Measurements from ENCODE around the gene TLE3.

The TLE3 gene

GRCh38 chr15:70020229-70020628 lies 77.5 kb downstream of the TLE3 start (continued):
- TF ChIP-seq OSR1 (CRISPR knock-in tag; IDR thresholded peaks at IDR 0.05) = no peak
- TF ChIP-seq PPARA (CRISPR knock-in tag; IDR thresholded peaks at IDR 0.05; ENCODE audit: borderline replicate concordance) = no peak

- no peak for ATAC-seq
- no peak for TF ChIP-seq ZNF8 (CRISPR knock-in tag; IDR thresholded peaks at IDR 0.05)
Observed at GRCh38 chr15:70018646-70019600, 78.8 kb downstream of the TLE3 start.

- TF ChIP-seq ZFP3 (CRISPR knock-in tag; IDR thresholded peaks at IDR 0.05) = no peak
- no peak for TF ChIP-seq ZNF70 (CRISPR knock-in tag; IDR thresholded peaks at IDR 0.05)
- no peak for TF ChIP-seq PATZ1 (CRISPR knock-in tag; IDR thresholded peaks at IDR 0.05; ENCODE audit: borderline replicate concordance)
- TF ChIP-seq CSRNP3 (CRISPR knock-in tag; IDR thresholded peaks at IDR 0.05) = no peak
- no peak for TF ChIP-seq SNAI2 (CRISPR knock-in tag; IDR thresholded peaks at IDR 0.05)
- no peak for TF ChIP-seq ZFP30 (CRISPR knock-in tag; IDR thresholded peaks at IDR 0.05)
- TF ChIP-seq OSR1 (CRISPR knock-in tag; IDR thresholded peaks at IDR 0.05) = no peak
- no peak for TF ChIP-seq TOX (CRISPR knock-in tag; IDR thresholded peaks at IDR 0.05; ENCODE audit: borderline replicate concordance)
- TF ChIP-seq ISL1 (CRISPR knock-in tag; IDR thresholded peaks at IDR 0.05) = no peak
- TF ChIP-seq ZC3H10 (CRISPR knock-in tag; IDR thresholded peaks at IDR 0.05) = no peak
- TF ChIP-seq RARB (CRISPR knock-in tag; IDR thresholded peaks at IDR 0.05) = no peak
- no peak for TF ChIP-seq GLIS3 (CRISPR knock-in tag; IDR thresholded peaks at IDR 0.05)
- TF ChIP-seq ZNF565 (CRISPR knock-in tag; conservative IDR thresholded peaks at IDR 0.05; ENCODE audit: low read depth) = no peak
Observed at GRCh38 chr15:70017801-70018200, 79.9 kb downstream of the TLE3 start.

GRCh38 chr15:70017025-70017424 lies 80.7 kb downstream of the TLE3 start:
- no peak for TF ChIP-seq GLIS3 (CRISPR knock-in tag; IDR thresholded peaks at IDR 0.05)
- no peak for TF ChIP-seq RARB (CRISPR knock-in tag; IDR thresholded peaks at IDR 0.05)
- no peak for TF ChIP-seq OSR1 (CRISPR knock-in tag; IDR thresholded peaks at IDR 0.05)
- no peak for TF ChIP-seq SNAI2 (CRISPR knock-in tag; IDR thresholded peaks at IDR 0.05)
- no peak for TF ChIP-seq ZNF8 (CRISPR knock-in tag; IDR thresholded peaks at IDR 0.05)
- TF ChIP-seq ISL1 (CRISPR knock-in tag; IDR thresholded peaks at IDR 0.05) = no peak
- TF ChIP-seq CSDC2 (CRISPR knock-in tag; IDR thresholded peaks at IDR 0.05) = no peak
- no peak for TF ChIP-seq PPARA (CRISPR knock-in tag; IDR thresholded peaks at IDR 0.05; ENCODE audit: borderline replicate concordance)
- TF ChIP-seq ESRRG (CRISPR knock-in tag; IDR thresholded peaks at IDR 0.05) = no peak
- no peak for TF ChIP-seq ZFP3 (CRISPR knock-in tag; IDR thresholded peaks at IDR 0.05)
- TF ChIP-seq TOX (CRISPR knock-in tag; IDR thresholded peaks at IDR 0.05; ENCODE audit: borderline replicate concordance) = no peak
- no peak for TF ChIP-seq ZFP30 (CRISPR knock-in tag; IDR thresholded peaks at IDR 0.05)
- ATAC-seq = no peak

More at GRCh38 chr15:70017801-70018200, 79.9 kb downstream of the TLE3 start:
- no peak for ATAC-seq

- TF ChIP-seq BACH2 (CRISPR knock-in tag; IDR thresholded peaks at IDR 0.05; ENCODE audit: borderline replicate concordance) (no peak), ZNF565 (CRISPR knock-in tag; conservative IDR thresholded peaks at IDR 0.05; ENCODE audit: low read depth) (no peak), CREB5 (CRISPR knock-in tag; IDR thresholded peaks at IDR 0.05; ENCODE audit: low read depth) (no peak), ARNTL (CRISPR knock-in tag; IDR thresholded peaks at IDR 0.05; ENCODE audit: borderline replicate concordance, low read depth) (no peak), ZFP3 (CRISPR knock-in tag; IDR thresholded peaks at IDR 0.05) (no peak), ZC3H10 (CRISPR knock-in tag; IDR thresholded peaks at IDR 0.05) (no peak), ZNF8 (CRISPR knock-in tag; IDR thresholded peaks at IDR 0.05) (no peak), PATZ1 (CRISPR knock-in tag; IDR thresholded peaks at IDR 0.05; ENCODE audit: borderline replicate concordance) (no peak), TOX (CRISPR knock-in tag; IDR thresholded peaks at IDR 0.05; ENCODE audit: borderline replicate concordance) (no peak)
- no peak for ATAC-seq
Observed at GRCh38 chr15:70016511-70016994, 81.2 kb downstream of the TLE3 start.

Measured in SK-N-SH treated with all-trans-retinoic acid at 6 μM for 48 hours (cell line).